OCI-LY1 (cell line): Measurements from ENCODE around the gene ASMTL.

Experiments
- H2AFZ ChIP-seq: fragments of 200-600 bp; sonication (generic), shearing (Covaris generic); 2 replicates; pipeline ENCODE4 v1.6.0; 2014; ENCODE audit warnings: antibody characterized with exemption, mild to moderate bottlenecking, low read length
- H3F3A ChIP-seq: fragments of 200-600 bp; sonication (generic), shearing (Covaris generic); 2 replicates; pipeline ENCODE4 v1.6.0; 2014; ENCODE audit warnings: mild to moderate bottlenecking, antibody characterized with exemption, low read length, moderate library complexity; ENCODE audit not compliant: insufficient read depth
- H3K27ac ChIP-seq: fragments of 200-600 bp; sonication (generic); 2 replicates; pipeline ENCODE4 v1.5.1; 2014; ENCODE audit warnings: low read length, mixed run types, mild to moderate bottlenecking, low read depth; ENCODE audit not compliant: poor library complexity, severe bottlenecking
- H3K27me3 ChIP-seq: fragments of 200-600 bp; sonication (generic); 2 replicates; pipeline ENCODE4 v1.6.0; 2014; ENCODE audit warnings: antibody characterized with exemption, mild to moderate bottlenecking, low read length, moderate library complexity; ENCODE audit not compliant: insufficient read depth
- H3K36me3 ChIP-seq: fragments of 200-600 bp; sonication (generic); 2 replicates; pipeline ENCODE4 v1.6.1; 2014; ENCODE audit warnings: mild to moderate bottlenecking, antibody characterized with exemption, low read length, moderate library complexity, mixed read lengths; ENCODE audit not compliant: insufficient read depth
- H3K4me1 ChIP-seq: fragments of 200-600 bp; sonication (generic); 2 replicates; pipeline ENCODE4 v1.5.1; 2014; ENCODE audit warnings: mild to moderate bottlenecking, low read length, moderate library complexity; ENCODE audit not compliant: insufficient read depth, severe bottlenecking
- H3K4me2 ChIP-seq: fragments of 200-600 bp; sonication (generic), shearing (Covaris generic); 2 replicates; pipeline ENCODE4 v1.6.1; 2014; ENCODE audit warnings: low read length
- H3K4me3 ChIP-seq: fragments of 200-600 bp; sonication (generic); 2 replicates; pipeline ENCODE4 v1.5.1; 2014; ENCODE audit warnings: low read length, low read depth, mild to moderate bottlenecking, mixed read lengths; ENCODE audit not compliant: poor library complexity, severe bottlenecking
- H3K79me2 ChIP-seq: fragments of 200-600 bp; shearing (Covaris generic); 2 replicates; pipeline ENCODE4 v1.6.1; 2016; ENCODE audit warnings: mixed run types, low read length, mixed read lengths; ENCODE audit not compliant: insufficient read depth
- H3K9ac ChIP-seq: fragments of 200-600 bp; sonication (generic), shearing (Covaris generic); 2 replicates; pipeline ENCODE4 v1.6.1; 2014; ENCODE audit warnings: mild to moderate bottlenecking, low read length, mixed read lengths
- H3K9me2 ChIP-seq: fragments of 200-600 bp; sonication (generic), shearing (Covaris generic); 2 replicates; pipeline ENCODE4 v1.6.1; 2014; ENCODE audit warnings: low read depth, mild to moderate bottlenecking, low read length, mixed read lengths
- H3K9me3 ChIP-seq: fragments of 200-600 bp; shearing (Covaris generic); 2 replicates; pipeline ENCODE4 v1.6.1; 2014; ENCODE audit warnings: low read length, mixed read lengths
- H4K20me1 ChIP-seq: fragments of 200-600 bp; sonication (generic), shearing (Covaris generic); 2 replicates; pipeline ENCODE4 v1.6.0; 2016; ENCODE audit warnings: mild to moderate bottlenecking, low read length; ENCODE audit not compliant: insufficient read depth
- EZH2 ChIP-seq: fragments of 200-600 bp; sonication (generic), shearing (Covaris generic); IDR thresholded peaks from 2 replicates; pipeline ENCODE4 v1.8.0; 2017; ENCODE audit warnings: borderline replicate concordance, mixed run types, mild to moderate bottlenecking, antibody characterized with exemption, low read length, moderate library complexity, mixed read lengths
- TF ChIP-seq, protein P1 (sequence below): fragments of 200-600 bp; sonication (generic), shearing (Covaris generic); IDR thresholded peaks from 2 replicates; pipeline ENCODE4 v1.5.1; 2017; ENCODE audit warnings: mild to moderate bottlenecking, antibody characterized with exemption, low read length, moderate library complexity, mixed read lengths

Gene ASMTL

DNA sequence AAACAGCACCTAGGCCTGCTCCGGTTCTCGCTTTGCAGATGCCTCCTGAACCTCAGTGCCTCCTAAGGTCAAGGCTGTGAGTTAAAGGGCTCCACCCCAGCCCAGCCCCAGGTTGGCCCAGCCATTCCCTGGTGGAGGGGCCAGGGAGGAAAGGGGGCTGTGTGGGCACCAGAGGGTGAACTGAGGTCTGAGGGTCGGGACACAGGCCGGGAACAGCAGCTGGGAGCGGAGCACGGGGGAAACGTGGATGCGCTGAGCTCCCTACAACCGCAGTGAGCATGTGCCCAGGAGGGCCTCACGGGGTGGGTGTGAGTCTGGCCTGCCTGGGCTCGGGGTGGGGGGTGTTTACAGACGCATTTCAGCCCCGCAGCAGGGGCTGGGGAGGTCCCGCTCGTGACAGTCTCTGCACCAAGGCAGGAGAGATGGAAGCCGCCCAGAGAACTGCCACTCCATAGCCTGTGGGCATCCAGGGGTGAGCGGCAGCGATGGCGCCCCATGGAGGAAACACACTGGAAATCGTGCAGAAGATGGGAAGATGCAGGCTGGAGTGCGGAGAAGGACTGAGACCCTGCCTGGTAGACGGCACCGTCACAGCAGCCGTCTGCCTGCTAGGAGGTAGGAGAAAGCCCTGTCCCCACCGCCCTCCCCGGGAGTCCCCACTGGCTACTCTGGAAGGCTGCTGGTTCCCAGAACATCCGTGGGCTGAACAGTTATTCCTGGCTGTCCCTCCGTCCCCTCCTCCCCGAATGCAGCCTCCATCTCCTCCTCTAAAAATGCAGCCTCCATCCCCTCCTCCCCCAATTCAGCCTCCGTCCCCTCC is 50.9 kb downstream of the ASMTL start:
- Histone ChIP-seq H3K4me3 (no peak overlapping the region), H3F3A (no peaks in the 10 kb centered on the region), H3K36me3 (peaks cover 95% of the 10 kb centered on the region), H3K79me2 (no peaks in the 10 kb centered on the region), H3K4me1 (no peaks in the 10 kb centered on the region), H3K27me3 (no peaks in the 10 kb centered on the region), H3K27ac (no peak overlapping the region), H3K9me2 (no peaks in the 10 kb centered on the region), H4K20me1 (no peaks in the 10 kb centered on the region), H3K9ac (no peak overlapping the region), H3K9me3 (no peaks in the 10 kb centered on the region), H2AFZ (no peak overlapping the region), H3K4me2 (no peak overlapping the region)
- TF ChIP-seq, protein P1, sequence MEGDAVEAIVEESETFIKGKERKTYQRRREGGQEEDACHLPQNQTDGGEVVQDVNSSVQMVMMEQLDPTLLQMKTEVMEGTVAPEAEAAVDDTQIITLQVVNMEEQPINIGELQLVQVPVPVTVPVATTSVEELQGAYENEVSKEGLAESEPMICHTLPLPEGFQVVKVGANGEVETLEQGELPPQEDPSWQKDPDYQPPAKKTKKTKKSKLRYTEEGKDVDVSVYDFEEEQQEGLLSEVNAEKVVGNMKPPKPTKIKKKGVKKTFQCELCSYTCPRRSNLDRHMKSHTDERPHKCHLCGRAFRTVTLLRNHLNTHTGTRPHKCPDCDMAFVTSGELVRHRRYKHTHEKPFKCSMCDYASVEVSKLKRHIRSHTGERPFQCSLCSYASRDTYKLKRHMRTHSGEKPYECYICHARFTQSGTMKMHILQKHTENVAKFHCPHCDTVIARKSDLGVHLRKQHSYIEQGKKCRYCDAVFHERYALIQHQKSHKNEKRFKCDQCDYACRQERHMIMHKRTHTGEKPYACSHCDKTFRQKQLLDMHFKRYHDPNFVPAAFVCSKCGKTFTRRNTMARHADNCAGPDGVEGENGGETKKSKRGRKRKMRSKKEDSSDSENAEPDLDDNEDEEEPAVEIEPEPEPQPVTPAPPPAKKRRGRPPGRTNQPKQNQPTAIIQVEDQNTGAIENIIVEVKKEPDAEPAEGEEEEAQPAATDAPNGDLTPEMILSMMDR = no peak
- TF ChIP-seq EZH2 = no peak

GRCh38 chrX:1400742-1401471 is 51.8 kb downstream of the ASMTL start:
- TF ChIP-seq EZH2 = no peak
- TF ChIP-seq, protein P1 = no peak
- Histone ChIP-seq H3K4me2 (no peak overlapping the region), H3F3A (no peaks in the 10 kb centered on the region), H2AFZ (no peak overlapping the region), H3K4me1 (no peaks in the 10 kb centered on the region), H3K9me3 (no peaks in the 10 kb centered on the region), H3K27ac (no peak overlapping the region), H3K36me3 (peaks cover 95% of the 10 kb centered on the region), H4K20me1 (no peaks in the 10 kb centered on the region), H3K9me2 (no peaks in the 10 kb centered on the region), H3K27me3 (no peaks in the 10 kb centered on the region), H3K79me2 (no peaks in the 10 kb centered on the region), H3K4me3 (no peak overlapping the region), H3K9ac (no peak overlapping the region)

DNA sequence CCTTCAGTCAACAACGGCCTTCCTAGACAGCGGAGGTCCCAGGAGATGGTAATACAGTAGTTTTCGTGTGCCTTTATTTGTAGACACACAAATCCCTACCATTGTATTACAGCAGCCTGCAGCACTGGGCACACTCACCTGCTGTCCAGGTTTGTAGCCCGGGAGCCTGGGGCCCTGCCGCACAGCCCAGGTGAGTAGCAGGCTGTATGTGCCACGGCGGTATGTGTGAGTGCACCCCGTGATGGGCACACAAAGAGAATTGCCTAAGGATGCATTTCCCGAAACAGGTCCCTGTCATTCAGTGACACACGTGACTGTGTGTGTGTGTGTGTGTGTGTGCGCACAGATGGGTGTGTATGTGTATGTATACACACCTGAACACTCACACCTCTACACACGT is 52.7 kb downstream of the ASMTL start:
- Histone ChIP-seq H3K4me3 (no peak overlapping the region), H3K9me2 (no peaks in the 10 kb centered on the region), H3K27me3 (no peaks in the 10 kb centered on the region), H2AFZ (no peak overlapping the region), H3K4me2 (no peak overlapping the region), H3K36me3 (peaks cover 95% of the 10 kb centered on the region), H3K27ac (no peak overlapping the region), H3K9ac (no peak overlapping the region), H4K20me1 (no peaks in the 10 kb centered on the region), H3K79me2 (no peaks in the 10 kb centered on the region), H3K9me3 (no peaks in the 10 kb centered on the region), H3K4me1 (peaks cover 5% of the 10 kb centered on the region), H3F3A (no peaks in the 10 kb centered on the region)
- TF ChIP-seq EZH2 = no peak
- TF ChIP-seq, protein P1 = no peak
